Caco-2 (cell line): Measurements from ENCODE around the gene GOLPH3L. TPM values are rescaled to one million over a fixed set of nuclear protein-coding genes. Genes with fewer than 3 reads are reported as not detected.
"Not testable (repeated sequence)": the region's sequence is repeated elsewhere in the genome, so short reads cannot be mapped to it uniquely, and the experiment has no call there.

ENCODE experiments used
- BruUV-seq: library from RNA; stranded (reverse); fragments of 400-500 nt; replicated peaks from 2 replicates; lab custom pipeline; 2021; lab: Mats Ljungman, UMichigan
- CTCF ChIA-PET: fragments of 300-600 bp; sonication (Branson Sonifier 250); formaldehyde crosslinking; loops from one replicate; lab custom pipeline; 2022; ENCODE audit warnings: antibody characterized with exemption; lab: Charles Lee
- POLR2A ChIA-PET: fragments of 300-600 bp; sonication (Branson Sonifier 250); formaldehyde crosslinking; loops from one replicate; lab custom pipeline; 2022; ENCODE audit warnings: antibody characterized with exemption; lab: Charles Lee
- DNase-seq, 2 experiments: peaks; one replicate each; pipeline versions ENCODE4 v3.0.0 to v3.0.0-alpha.2; 2020 to 2022
- H3K27me3 ChIP-seq: replicated peaks from 2 replicates; pipeline ENCODE4 v1.6.0; 2011; ENCODE audit warnings: low read length; ENCODE audit not compliant: control insufficient read depth, insufficient read depth
- H3K36me3 ChIP-seq: 2 replicates; pipeline ENCODE4 v1.5.1; 2011; ENCODE audit warnings: low read length; ENCODE audit not compliant: control insufficient read depth, insufficient read depth
- H3K4me1 ChIP-seq: fragments of 250-450 bp; sonication (Bioruptor Pico); 2 replicates; pipeline ENCODE4 v1.5.1; 2020; ENCODE audit warnings: mild to moderate bottlenecking
- H3K4me3 ChIP-seq: 2 replicates; pipeline ENCODE4 v1.5.1; 2011; ENCODE audit warnings: low read depth, mild to moderate bottlenecking, control low read depth, low read length
- H3K9me3 ChIP-seq: fragments of 250-450 bp; sonication (Bioruptor Pico); 2 replicates; pipeline ENCODE4 v1.5.1; 2020; ENCODE audit warnings: mild to moderate bottlenecking, moderate library complexity
- H3K27ac Mint-ChIP-seq: one replicate; pipeline ENCODE4 v1.8.0; 2022; ENCODE audit warnings: mixed read lengths; ENCODE audit not compliant: unreplicated experiment
- H3K27me3 Mint-ChIP-seq: one replicate; pipeline ENCODE4 v1.8.0; 2022; ENCODE audit warnings: mixed read lengths; ENCODE audit not compliant: insufficient read depth, unreplicated experiment
- H3K36me3 Mint-ChIP-seq: one replicate; pipeline ENCODE4 v1.8.0; 2022; ENCODE audit warnings: mild to moderate bottlenecking, mixed read lengths; ENCODE audit not compliant: insufficient read depth, unreplicated experiment
- H3K4me1 Mint-ChIP-seq: one replicate; pipeline ENCODE4 v1.8.0; 2022; ENCODE audit warnings: low read depth, mixed read lengths; ENCODE audit not compliant: unreplicated experiment
- H3K4me3 Mint-ChIP-seq: one replicate; pipeline ENCODE4 v1.8.0; 2022; ENCODE audit warnings: mild to moderate bottlenecking, moderate library complexity, mixed read lengths; ENCODE audit not compliant: unreplicated experiment
- H3K9me3 Mint-ChIP-seq: one replicate; pipeline ENCODE4 v1.8.0; 2022; ENCODE audit warnings: mixed read lengths; ENCODE audit not compliant: unreplicated experiment
- intact Hi-C: fragments of 100-400 bp; cut with micrococcal nuclease; formaldehyde crosslinking; loops from one replicate; pipeline ENCODE4 v1.10.0; 2022; ENCODE audit not compliant: unreplicated experiment
- total RNA-seq: library from RNA; stranded (reverse); gene quantifications from 2 replicates; pipeline ENCODE4 v1.2.3, GENCODE V29; 2022
- TF ChIP-seq, protein P1 (sequence below), 2 experiments: fragments of 200-600 bp in 1 of 2; IDR thresholded peaks; 1 replicate in 1 of 2; 2 replicates in 1 of 2; pipeline versions ENCODE4 v1.5.1 to v1.8.0; 2011 to 2022; ENCODE audit warnings: antibody characterized with exemption in 1 of 2, control low read depth in 1 of 2, inconsistent platforms in 1 of 2, low read depth in 1 of 2, low read length in 1 of 2, mild to moderate bottlenecking in 1 of 2, moderate library complexity in 1 of 2; ENCODE audit not compliant: insufficient read depth in 1 of 2, severe bottlenecking in 1 of 2, unreplicated experiment in 1 of 2

GOLPH3L gene
- total RNA-seq, 1 experiment from 2014 or later: 13.3 TPM

DNA sequence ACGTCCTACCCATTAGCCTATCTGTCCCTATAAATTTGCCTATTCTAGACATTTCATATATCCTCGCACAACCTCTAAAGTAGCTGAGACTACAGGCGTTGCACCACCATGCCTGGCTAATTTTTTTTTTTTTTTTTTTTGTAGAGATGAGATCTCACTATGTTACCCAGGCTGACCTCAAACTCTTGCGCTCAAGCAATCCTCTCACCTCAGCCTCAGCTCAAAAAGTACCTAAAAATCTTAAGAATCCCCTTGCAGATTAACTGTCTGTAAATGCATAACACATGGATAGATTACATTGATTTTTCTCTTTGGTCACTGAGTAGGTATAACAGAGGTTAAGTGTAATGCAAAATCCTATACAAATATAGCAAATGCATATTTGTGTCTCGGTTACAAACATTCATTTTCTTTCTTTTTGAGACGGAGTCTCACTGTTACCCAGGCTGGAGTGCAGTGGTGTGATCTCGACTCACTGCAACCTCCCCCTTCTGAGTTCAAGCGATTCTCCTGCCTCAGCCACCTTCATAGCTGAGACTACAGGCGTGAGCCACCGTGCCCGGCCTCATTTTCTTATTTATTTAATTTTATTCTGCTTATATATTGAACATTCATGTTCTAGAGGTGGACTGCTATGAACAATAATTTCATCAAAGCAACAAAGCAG is 21.4 kb upstream of the GOLPH3L start:
- H3K27ac Mint-ChIP-seq: no peak overlapping the region
- Histone ChIP-seq H3K4me1 (no peaks in the 10 kb centered on the region), H3K9me3 (no peaks in the 10 kb centered on the region), H3K36me3 (no peaks in the 10 kb centered on the region), H3K4me3 (no peak overlapping the region), H3K27me3 (no peaks in the 10 kb centered on the region)
- no peaks in the 10 kb centered on the region for H3K27me3 Mint-ChIP-seq
- no peaks in the 10 kb centered on the region for H3K9me3 Mint-ChIP-seq
- ChIA-PET POLR2A (no interaction called here), CTCF (no interaction called here)
- TF ChIP-seq, protein P1, sequence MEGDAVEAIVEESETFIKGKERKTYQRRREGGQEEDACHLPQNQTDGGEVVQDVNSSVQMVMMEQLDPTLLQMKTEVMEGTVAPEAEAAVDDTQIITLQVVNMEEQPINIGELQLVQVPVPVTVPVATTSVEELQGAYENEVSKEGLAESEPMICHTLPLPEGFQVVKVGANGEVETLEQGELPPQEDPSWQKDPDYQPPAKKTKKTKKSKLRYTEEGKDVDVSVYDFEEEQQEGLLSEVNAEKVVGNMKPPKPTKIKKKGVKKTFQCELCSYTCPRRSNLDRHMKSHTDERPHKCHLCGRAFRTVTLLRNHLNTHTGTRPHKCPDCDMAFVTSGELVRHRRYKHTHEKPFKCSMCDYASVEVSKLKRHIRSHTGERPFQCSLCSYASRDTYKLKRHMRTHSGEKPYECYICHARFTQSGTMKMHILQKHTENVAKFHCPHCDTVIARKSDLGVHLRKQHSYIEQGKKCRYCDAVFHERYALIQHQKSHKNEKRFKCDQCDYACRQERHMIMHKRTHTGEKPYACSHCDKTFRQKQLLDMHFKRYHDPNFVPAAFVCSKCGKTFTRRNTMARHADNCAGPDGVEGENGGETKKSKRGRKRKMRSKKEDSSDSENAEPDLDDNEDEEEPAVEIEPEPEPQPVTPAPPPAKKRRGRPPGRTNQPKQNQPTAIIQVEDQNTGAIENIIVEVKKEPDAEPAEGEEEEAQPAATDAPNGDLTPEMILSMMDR (IDR thresholded peaks at IDR 0.05; ENCODE audit: insufficient read depth in 1 of 2, low read depth in 1 of 2, low read length in 1 of 2, severe bottlenecking in 1 of 2, unreplicated experiment in 1 of 2): no peak
- BruUV-seq: no TSS peak
- H3K4me1 Mint-ChIP-seq: no peaks in the 10 kb centered on the region
- intact Hi-C loops: loop anchor here (10.0 kb wide), 1 partner anchor 46 kb away; the partner anchor contains the start of gene CTSS
- no peak overlapping the region for H3K4me3 Mint-ChIP-seq
- DNase-seq: no peak
- H3K36me3 Mint-ChIP-seq: no peaks in the 10 kb centered on the region

GRCh38 chr1:150709031-150709430 is 12.1 kb upstream of the GOLPH3L start:
- BruUV-seq, H3K36me3 ChIP-seq, H3K4me3 ChIP-seq, H3K27me3 ChIP-seq, H3K9me3 ChIP-seq, H3K4me1 ChIP-seq, DNase-seq, H3K27ac Mint-ChIP-seq, H3K4me3 Mint-ChIP-seq, CTCF ChIA-PET, H3K9me3 Mint-ChIP-seq, H3K36me3 Mint-ChIP-seq, H3K4me1 Mint-ChIP-seq, H3K27me3 Mint-ChIP-seq, intact Hi-C loops: not testable (repeated sequence)
- POLR2A ChIA-PET: interaction anchor here (1.2 kb wide), 1 partner anchor 12 kb away, joined by 3 read pairs; the partner anchor contains the start of gene GOLPH3L

DNA sequence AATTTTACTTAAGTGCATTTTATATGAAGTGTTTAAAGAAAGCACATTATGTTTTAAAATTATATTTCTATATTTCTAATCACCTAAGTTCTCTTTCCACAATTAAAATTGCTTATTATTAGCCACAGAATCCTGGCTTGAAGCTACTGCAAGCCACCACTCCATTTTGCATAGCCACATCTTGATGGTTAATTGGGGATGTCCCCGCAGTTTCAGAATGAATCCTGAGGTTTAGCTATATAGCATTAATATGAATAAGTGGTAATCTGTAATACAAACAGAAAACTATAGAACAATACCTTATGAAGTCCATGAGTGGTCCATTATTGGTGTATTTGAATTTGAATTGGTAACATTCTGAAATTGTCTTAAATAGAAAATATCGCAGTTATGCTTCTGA is 11.6 kb upstream of the GOLPH3L start:
- POLR2A ChIA-PET: interaction anchor here (1.2 kb wide), 1 partner anchor 11 kb away, joined by 3 read pairs; the partner anchor contains the start of gene GOLPH3L
- Mint-ChIP-seq H3K4me3 (no peak overlapping the region), H3K27me3 (no peaks in the 10 kb centered on the region), H3K27ac (no peak overlapping the region), H3K4me1 (no peaks in the 10 kb centered on the region), H3K36me3 (no peaks in the 10 kb centered on the region), H3K9me3 (no peaks in the 10 kb centered on the region)
- DNase-seq: no peak
- intact Hi-C loops: no loop called here
- no TSS peak for BruUV-seq
- H3K27me3 ChIP-seq: no peaks in the 10 kb centered on the region
- H3K36me3 ChIP-seq: no peaks in the 10 kb centered on the region
- CTCF ChIA-PET: no interaction called here
- no peaks in the 10 kb centered on the region for H3K4me1 ChIP-seq
- no peak overlapping the region for H3K4me3 ChIP-seq
- TF ChIP-seq, protein P1 (IDR thresholded peaks at IDR 0.05; ENCODE audit: insufficient read depth in 1 of 2, low read depth in 1 of 2, low read length in 1 of 2, severe bottlenecking in 1 of 2, unreplicated experiment in 1 of 2): no peak
- H3K9me3 ChIP-seq: no peaks in the 10 kb centered on the region
